Fibroblast of lung (primary cell): Measurements from ENCODE around the gene TBX1. TPM values are rescaled to one million over a fixed set of nuclear protein-coding genes. Genes with fewer than 3 reads are reported as not detected.

Experiments used
- DNase-seq, 2 donors: peaks; one replicate each; pipeline versions ENCODE4 v3.0.0 to v3.0.0-alpha.2; 2010; ENCODE audit warnings: low read depth in 2 of 2
- H2AFZ ChIP-seq: 2 replicates; pipeline ENCODE4 v1.5.1; 2012; ENCODE audit warnings: low read length, control low read depth, inconsistent platforms
- H3K27ac ChIP-seq: 2 replicates; pipeline ENCODE4 v1.5.1; 2011; ENCODE audit warnings: low read length, control low read depth; ENCODE audit not compliant: insufficient read depth
- H3K27me3 ChIP-seq: 2 replicates; pipeline ENCODE4 v1.5.1; 2011; ENCODE audit warnings: mild to moderate bottlenecking, low read length; ENCODE audit not compliant: control insufficient read depth, insufficient read depth
- H3K36me3 ChIP-seq: 2 replicates; pipeline ENCODE4 v1.5.1; 2011; ENCODE audit warnings: low read length; ENCODE audit not compliant: control insufficient read depth, insufficient read depth
- H3K4me1 ChIP-seq: 2 replicates; pipeline ENCODE4 v1.5.1; 2011; ENCODE audit warnings: low read length; ENCODE audit not compliant: control insufficient read depth, insufficient read depth; ENCODE audit errors: extremely low read depth
- H3K4me2 ChIP-seq: 2 replicates; pipeline ENCODE4 v1.5.1; 2011; ENCODE audit warnings: low read length, control low read depth; ENCODE audit not compliant: insufficient read depth; ENCODE audit errors: extremely low read depth
- H3K4me3 ChIP-seq, 4 experiments: fragments of 200-600 bp in 1 of 4; sonication (generic) in 1 of 4; replicated peaks in 1 of 4; 2 replicates each; pipeline ENCODE4 v1.5.1; 2011 to 2016; ENCODE audit warnings: low read length in 4 of 4, low read depth in 3 of 4, mild to moderate bottlenecking in 3 of 4, control low read depth in 2 of 4, inconsistent platforms in 1 of 4, mixed read lengths in 1 of 4; ENCODE audit not compliant: insufficient read depth in 1 of 4; ENCODE audit errors: control extremely low read depth in 1 of 4
- H3K79me2 ChIP-seq: 2 replicates; pipeline ENCODE4 v1.5.1; 2012; ENCODE audit warnings: mild to moderate bottlenecking, low read length, inconsistent platforms; ENCODE audit not compliant: control insufficient read depth, insufficient read depth
- H3K9ac ChIP-seq: 2 replicates; pipeline ENCODE4 v1.5.1; 2011; ENCODE audit warnings: mild to moderate bottlenecking, low read length, control low read depth; ENCODE audit not compliant: insufficient read depth
- H3K9me3 ChIP-seq: 2 replicates; pipeline ENCODE4 v1.5.1; 2012; ENCODE audit warnings: low read depth, low read length; ENCODE audit not compliant: control insufficient read depth, insufficient read depth
- H4K20me1 ChIP-seq: 2 replicates; pipeline ENCODE4 v1.5.1; 2011; ENCODE audit warnings: low read length; ENCODE audit not compliant: control insufficient read depth, insufficient read depth; ENCODE audit errors: extremely low read depth
- EZH2 ChIP-seq: IDR thresholded peaks from 2 replicates; pipeline ENCODE4 v1.5.1; 2012; ENCODE audit warnings: low read length, control low read depth, mild to moderate bottlenecking; ENCODE audit errors: missing control alignments
- polyA plus RNA-seq, 2 donors: library from polyadenylated mRNA; depleted of rRNA in 1 of 2; stranded (reverse) in 1 of 2; unstranded in 1 of 2; fragments of >200 nt; gene quantifications; 2 replicates each; pipeline ENCODE4 v1.2.1, GENCODE V29; 2011 to 2012; ENCODE audit warnings: missing spikeins in 1 of 2
- total RNA-seq: library from RNA; depleted of rRNA; stranded (reverse); fragments of >200 nt; gene quantifications from 2 replicates; pipeline ENCODE4 v1.2.1, GENCODE V29; 2014
- TF ChIP-seq, protein P1 (sequence below), 2 donors: IDR thresholded peaks in 1 of 2; conservative IDR thresholded peaks in 1 of 2; 1 replicate in 1 of 2; 2 replicates in 1 of 2; pipeline ENCODE4 v1.5.1; 2011 to 2012; ENCODE audit warnings: low read length in 2 of 2, control low read depth in 1 of 2, inconsistent platforms in 1 of 2, low read depth in 1 of 2, mild to moderate bottlenecking in 1 of 2

TBX1 gene
- total and polyA plus RNA-seq, 2 donors (not counting 1 experiment from before 2014, with no cell fraction given) = not detected

GRCh38 chr22:19729507-19729906 lies 31.1 kb upstream of the TBX1 start:
- Histone ChIP-seq H4K20me1 (no peaks in the 10 kb centered on the region), H3K9ac (no peak overlapping the region), H3K36me3 (no peaks in the 10 kb centered on the region), H3K4me3 (no peak overlapping the region), H3K4me2 (no peak overlapping the region), H3K9me3 (no peaks in the 10 kb centered on the region), H2AFZ (no peak overlapping the region), H3K4me1 (no peaks in the 10 kb centered on the region), H3K27ac (no peak overlapping the region), H3K27me3 (no peaks in the 10 kb centered on the region), H3K79me2 (no peaks in the 10 kb centered on the region)
- TF ChIP-seq, protein P1, sequence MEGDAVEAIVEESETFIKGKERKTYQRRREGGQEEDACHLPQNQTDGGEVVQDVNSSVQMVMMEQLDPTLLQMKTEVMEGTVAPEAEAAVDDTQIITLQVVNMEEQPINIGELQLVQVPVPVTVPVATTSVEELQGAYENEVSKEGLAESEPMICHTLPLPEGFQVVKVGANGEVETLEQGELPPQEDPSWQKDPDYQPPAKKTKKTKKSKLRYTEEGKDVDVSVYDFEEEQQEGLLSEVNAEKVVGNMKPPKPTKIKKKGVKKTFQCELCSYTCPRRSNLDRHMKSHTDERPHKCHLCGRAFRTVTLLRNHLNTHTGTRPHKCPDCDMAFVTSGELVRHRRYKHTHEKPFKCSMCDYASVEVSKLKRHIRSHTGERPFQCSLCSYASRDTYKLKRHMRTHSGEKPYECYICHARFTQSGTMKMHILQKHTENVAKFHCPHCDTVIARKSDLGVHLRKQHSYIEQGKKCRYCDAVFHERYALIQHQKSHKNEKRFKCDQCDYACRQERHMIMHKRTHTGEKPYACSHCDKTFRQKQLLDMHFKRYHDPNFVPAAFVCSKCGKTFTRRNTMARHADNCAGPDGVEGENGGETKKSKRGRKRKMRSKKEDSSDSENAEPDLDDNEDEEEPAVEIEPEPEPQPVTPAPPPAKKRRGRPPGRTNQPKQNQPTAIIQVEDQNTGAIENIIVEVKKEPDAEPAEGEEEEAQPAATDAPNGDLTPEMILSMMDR (conservative IDR thresholded peaks at IDR 0.05 in 1 of 2, IDR thresholded peaks at IDR 0.05 in 1 of 2; ENCODE audit: low read depth in 1 of 2, low read length in 2 of 2) = no peak
- TF ChIP-seq EZH2 = no peak
- no peak for DNase-seq

DNA sequence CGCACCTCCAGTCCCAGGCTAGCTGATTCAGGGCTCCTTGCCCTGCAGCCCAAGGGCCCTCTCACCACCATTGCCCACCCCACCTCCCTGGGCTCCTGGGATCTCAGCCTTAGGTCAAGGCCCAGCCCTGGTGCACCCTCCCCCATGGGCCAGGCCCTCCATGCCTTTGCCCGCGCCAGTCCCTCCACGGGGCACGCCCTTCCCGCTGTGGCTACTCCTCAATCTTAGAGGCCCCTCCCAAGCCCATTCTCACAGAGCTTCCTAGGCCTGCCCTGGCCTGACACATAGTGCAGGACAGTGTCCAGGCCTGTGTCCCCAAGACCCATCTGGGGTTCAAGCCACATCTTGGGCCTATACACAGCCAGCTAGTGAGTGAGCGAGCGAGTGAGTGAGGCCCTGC lies 30.4 kb upstream of the TBX1 start:
- no peak overlapping the region for H3K27ac ChIP-seq
- H3K9me3 ChIP-seq = no peaks in the 10 kb centered on the region
- H3K36me3 ChIP-seq = no peaks in the 10 kb centered on the region
- DNase-seq = no peak
- H4K20me1 ChIP-seq = no peaks in the 10 kb centered on the region
- peak overlapping the region; percentile 77 for H2AFZ ChIP-seq
- H3K4me1 ChIP-seq = no peaks in the 10 kb centered on the region
- no peaks in the 10 kb centered on the region for H3K27me3 ChIP-seq
- no peaks in the 10 kb centered on the region for H3K79me2 ChIP-seq
- no peak overlapping the region for H3K4me2 ChIP-seq
- H3K4me3 ChIP-seq = no peak overlapping the region
- no peak for TF ChIP-seq EZH2
- TF ChIP-seq, protein P1 (conservative IDR thresholded peaks at IDR 0.05 in 1 of 2, IDR thresholded peaks at IDR 0.05 in 1 of 2; ENCODE audit: low read depth in 1 of 2, low read length in 2 of 2) = no peak
- no peak overlapping the region for H3K9ac ChIP-seq

DNA sequence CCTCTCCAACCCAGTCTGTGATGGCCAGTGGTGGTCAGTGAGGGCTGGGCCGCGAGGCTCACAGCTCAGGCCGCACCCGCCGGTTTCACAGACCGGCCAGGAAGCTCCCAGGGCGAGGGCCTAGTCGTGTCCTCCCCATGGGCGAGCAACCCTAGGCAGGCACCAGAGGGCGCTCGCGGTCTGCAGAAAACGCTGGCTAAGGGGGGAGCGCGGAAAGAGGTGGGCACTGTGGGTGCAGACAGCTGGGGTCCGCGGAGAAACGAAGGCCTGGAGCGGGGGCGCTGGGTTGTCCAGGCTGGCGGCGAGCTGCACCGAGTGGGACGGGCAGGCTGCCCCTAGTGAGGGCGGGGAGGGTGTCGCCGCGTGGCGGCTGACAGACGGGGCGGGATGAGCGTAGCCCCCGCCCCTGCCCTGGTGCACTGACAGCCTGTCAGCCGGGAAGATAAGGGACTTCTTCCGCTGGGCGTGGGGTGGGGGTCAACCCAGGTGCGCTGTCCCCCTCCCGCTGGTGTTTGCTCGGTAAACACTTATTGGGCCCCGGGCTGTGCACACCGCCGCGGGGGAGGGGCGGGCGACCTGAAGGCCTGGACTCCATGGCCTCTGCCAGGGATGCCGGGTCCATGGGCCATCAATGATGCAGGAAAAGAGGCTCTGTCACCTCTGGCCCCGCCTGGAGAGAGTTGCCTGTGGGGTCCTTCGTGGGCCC lies 29.8 kb upstream of the TBX1 start:
- H3K4me3 ChIP-seq = peak overlapping the region; percentile 7 to 48 (median 35)
- H3K79me2 ChIP-seq = no peaks in the 10 kb centered on the region
- H4K20me1 ChIP-seq = no peaks in the 10 kb centered on the region
- TF ChIP-seq EZH2 = no peak
- TF ChIP-seq, protein P1 (conservative IDR thresholded peaks at IDR 0.05 in 1 of 2, IDR thresholded peaks at IDR 0.05 in 1 of 2; ENCODE audit: low read depth in 1 of 2, low read length in 2 of 2) = peak; percentile 82 to 94
- DNase-seq = peak; percentile 58 to 69
- peak overlapping the region; percentile 77 for H2AFZ ChIP-seq
- H3K4me1 ChIP-seq = no peaks in the 10 kb centered on the region
- H3K27me3 ChIP-seq = no peaks in the 10 kb centered on the region
- no peaks in the 10 kb centered on the region for H3K9me3 ChIP-seq
- no peak overlapping the region for H3K9ac ChIP-seq
- no peak overlapping the region for H3K27ac ChIP-seq
- H3K4me2 ChIP-seq = peak overlapping the region; percentile 78
- H3K36me3 ChIP-seq = no peaks in the 10 kb centered on the region
